NB4 (cell line): ENCODE measurements around the gene WRAP73.

Source experiments
- DNase-seq: peaks from one replicate; pipeline ENCODE4 v3.0.0; 2010; ENCODE audit warnings: low read depth
- H3K4me3 ChIP-seq: one replicate; pipeline ENCODE4 v1.5.1; 2011; ENCODE audit warnings: mild to moderate bottlenecking, low read depth, low read length, moderate library complexity
- MYC ChIP-seq: IDR thresholded peaks from 2 replicates; pipeline ENCODE4 v1.6.1; 2011; ENCODE audit warnings: low read depth, low read length
- POLR2A ChIP-seq: IDR thresholded peaks from 2 replicates; pipeline ENCODE4 v1.6.1; 2011; ENCODE audit warnings: mild to moderate bottlenecking; ENCODE audit not compliant: insufficient read length; ENCODE audit errors: extremely low read depth
- TF ChIP-seq, protein P1 (sequence below): IDR thresholded peaks from 2 replicates; pipeline ENCODE4 v1.6.1; 2011; ENCODE audit warnings: low read depth, low read length
- TF ChIP-seq, protein P2 (sequence below): IDR thresholded peaks from one replicate; pipeline ENCODE4 v1.5.1; 2012; ENCODE audit warnings: low read depth, low read length

Gene WRAP73

GRCh38 chr1:3695326-3696217, 45.7 kb upstream of the WRAP73 start:
- no peak overlapping the region for H3K4me3 ChIP-seq
- TF ChIP-seq MYC = no peak
- no peak for TF ChIP-seq POLR2A
- TF ChIP-seq, protein P1, sequence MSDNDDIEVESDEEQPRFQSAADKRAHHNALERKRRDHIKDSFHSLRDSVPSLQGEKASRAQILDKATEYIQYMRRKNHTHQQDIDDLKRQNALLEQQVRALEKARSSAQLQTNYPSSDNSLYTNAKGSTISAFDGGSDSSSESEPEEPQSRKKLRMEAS = no peak
- TF ChIP-seq, protein P2, sequence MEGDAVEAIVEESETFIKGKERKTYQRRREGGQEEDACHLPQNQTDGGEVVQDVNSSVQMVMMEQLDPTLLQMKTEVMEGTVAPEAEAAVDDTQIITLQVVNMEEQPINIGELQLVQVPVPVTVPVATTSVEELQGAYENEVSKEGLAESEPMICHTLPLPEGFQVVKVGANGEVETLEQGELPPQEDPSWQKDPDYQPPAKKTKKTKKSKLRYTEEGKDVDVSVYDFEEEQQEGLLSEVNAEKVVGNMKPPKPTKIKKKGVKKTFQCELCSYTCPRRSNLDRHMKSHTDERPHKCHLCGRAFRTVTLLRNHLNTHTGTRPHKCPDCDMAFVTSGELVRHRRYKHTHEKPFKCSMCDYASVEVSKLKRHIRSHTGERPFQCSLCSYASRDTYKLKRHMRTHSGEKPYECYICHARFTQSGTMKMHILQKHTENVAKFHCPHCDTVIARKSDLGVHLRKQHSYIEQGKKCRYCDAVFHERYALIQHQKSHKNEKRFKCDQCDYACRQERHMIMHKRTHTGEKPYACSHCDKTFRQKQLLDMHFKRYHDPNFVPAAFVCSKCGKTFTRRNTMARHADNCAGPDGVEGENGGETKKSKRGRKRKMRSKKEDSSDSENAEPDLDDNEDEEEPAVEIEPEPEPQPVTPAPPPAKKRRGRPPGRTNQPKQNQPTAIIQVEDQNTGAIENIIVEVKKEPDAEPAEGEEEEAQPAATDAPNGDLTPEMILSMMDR = peak; percentile 80
- DNase-seq = peak; percentile 39

- TF ChIP-seq MYC = no peak
- TF ChIP-seq, protein P1 = no peak
- TF ChIP-seq, protein P2 = no peak
- TF ChIP-seq POLR2A = no peak
Observed at GRCh38 chr1:3693321-3693720, 43.4 kb upstream of the WRAP73 start.

GRCh38 chr1:3692598-3692997, 42.7 kb upstream of the WRAP73 start:
- TF ChIP-seq, protein P1 = peak; percentile 9; the same call in 1 of the 2 replicates
- TF ChIP-seq, protein P2 = no peak
- peak; percentile 70 for DNase-seq
- H3K4me3 ChIP-seq = no peak overlapping the region

More at GRCh38 chr1:3693321-3693720, 43.4 kb upstream of the WRAP73 start:
- H3K4me3 ChIP-seq = no peak overlapping the region
- DNase-seq = no peak

DNA sequence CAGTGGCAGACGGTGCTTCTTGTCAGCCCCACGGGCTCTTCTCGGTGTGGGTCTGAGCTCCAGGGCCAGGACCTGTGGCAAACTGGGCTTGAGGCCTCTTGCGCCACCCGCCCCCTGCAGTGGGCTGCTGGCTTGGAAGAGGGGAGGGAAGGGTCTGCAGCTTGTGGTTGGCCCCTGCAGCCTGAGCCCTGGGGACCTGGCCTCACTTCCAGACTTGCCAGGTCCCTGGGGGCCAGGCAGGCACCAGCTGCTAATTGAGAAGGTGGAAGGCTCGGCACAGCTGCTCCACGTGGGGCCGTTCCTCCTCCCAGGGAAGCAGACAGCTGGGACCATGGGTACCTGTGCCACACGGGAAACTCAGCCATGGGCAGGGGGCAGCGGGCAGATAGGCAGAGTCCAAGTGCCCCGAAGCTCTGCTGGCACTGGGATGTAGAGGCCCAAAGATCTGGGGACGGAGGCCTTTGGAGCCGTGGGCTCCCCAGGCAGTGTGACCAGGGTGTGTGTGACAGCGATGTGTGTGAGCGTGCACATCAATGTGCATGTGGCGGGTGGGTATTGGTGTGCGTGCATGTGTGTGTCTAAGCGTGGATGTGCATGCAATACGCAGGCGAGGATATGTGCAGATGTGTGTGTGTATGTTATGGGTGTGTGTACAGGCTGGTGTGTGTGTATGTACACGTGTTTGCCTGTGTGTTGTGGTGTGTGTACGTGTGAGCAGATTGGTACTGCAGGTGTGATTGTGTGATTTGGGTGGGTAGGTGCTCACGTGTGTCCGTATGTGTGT, 41.7 kb upstream of the WRAP73 start:
- TF ChIP-seq, protein P1 = no peak
- no peak for TF ChIP-seq POLR2A
- H3K4me3 ChIP-seq = no peak overlapping the region
- peak; percentile 56 for DNase-seq

GRCh38 chr1:3690282-3691065, 40.6 kb upstream of the WRAP73 start:
- DNase-seq = no peak
- H3K4me3 ChIP-seq = no peak overlapping the region
- no peak for TF ChIP-seq MYC
- TF ChIP-seq POLR2A = no peak
- TF ChIP-seq, protein P1 = no peak
- TF ChIP-seq, protein P2 = no peak
